GM21723 (cell line): Measurements from ENCODE around the gene SMIM1.
"Not testable (repeated sequence)": the region's sequence is repeated elsewhere in the genome, so short reads cannot be mapped to it uniquely, and the experiment has no call there.

Experiments used
- ATAC-seq: cut with Tn5 transposase; IDR thresholded peaks from one replicate; pipeline ENCODE4 v1.9.1; 2021; ENCODE audit warnings: mild to moderate bottlenecking, moderate library complexity; ENCODE audit not compliant: unreplicated experiment

The SMIM1 gene

DNA sequence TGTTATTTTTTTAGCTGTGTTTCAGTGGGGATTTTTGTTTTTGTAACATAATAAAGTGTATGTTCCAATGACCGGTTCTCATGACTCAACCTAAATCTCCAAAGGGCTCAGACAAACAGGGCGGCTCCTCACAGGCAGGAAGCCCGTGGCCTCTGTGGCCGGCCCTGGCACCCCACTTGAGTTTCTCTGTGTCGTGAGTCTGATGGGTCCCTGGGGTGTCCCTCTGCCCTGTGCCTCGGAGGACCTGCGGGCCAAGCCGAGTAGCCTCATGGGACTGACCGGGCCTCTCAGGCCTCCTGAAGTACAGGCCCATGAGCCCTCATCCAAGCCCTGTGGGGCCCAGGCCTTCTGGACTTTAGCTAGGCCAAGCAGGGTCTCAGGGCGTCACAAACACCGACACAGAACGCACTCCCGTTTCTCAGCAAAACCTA lies 36.4 kb upstream of the SMIM1 start:
- no peak for ATAC-seq

DNA sequence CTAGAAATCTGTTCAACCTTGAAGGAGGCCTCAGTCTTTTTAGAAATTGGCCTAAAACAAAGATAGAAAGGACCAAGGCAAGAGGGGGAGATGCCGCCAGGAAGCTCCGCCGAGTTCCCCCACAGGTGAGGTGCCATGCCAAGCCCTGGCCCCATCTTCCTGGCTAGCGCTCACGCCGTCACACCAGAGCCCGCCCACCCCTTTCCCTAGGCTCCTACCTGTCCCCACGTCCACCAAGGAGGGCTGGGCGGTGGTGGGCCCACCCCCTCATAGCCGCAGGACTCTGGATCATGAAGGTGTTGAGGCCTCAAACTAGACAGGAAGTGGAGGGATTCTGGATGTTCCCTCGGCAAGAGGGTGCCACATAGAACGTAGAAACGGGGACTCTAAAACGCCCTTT lies 35.8 kb upstream of the SMIM1 start:
- ATAC-seq: no peak

DNA sequence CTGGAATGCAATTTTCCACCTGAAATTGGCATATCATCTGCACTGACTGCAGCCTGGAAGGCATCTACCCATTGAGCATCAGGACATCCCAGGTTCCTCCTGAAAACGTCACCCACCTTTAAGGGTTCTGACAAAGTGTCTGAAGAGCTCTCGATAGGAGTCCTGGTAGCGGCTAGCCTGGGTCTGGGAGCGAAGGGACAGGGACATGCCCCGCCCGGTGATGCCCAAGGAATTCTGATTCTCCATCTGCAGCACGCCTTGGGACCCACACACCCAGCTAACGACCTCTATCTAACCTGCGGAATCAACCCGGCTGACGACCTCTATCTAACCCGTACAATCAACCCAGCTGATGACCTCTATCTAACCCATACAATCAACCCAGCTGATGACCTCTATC lies 33.6 kb upstream of the SMIM1 start:
- ATAC-seq: no peak

DNA sequence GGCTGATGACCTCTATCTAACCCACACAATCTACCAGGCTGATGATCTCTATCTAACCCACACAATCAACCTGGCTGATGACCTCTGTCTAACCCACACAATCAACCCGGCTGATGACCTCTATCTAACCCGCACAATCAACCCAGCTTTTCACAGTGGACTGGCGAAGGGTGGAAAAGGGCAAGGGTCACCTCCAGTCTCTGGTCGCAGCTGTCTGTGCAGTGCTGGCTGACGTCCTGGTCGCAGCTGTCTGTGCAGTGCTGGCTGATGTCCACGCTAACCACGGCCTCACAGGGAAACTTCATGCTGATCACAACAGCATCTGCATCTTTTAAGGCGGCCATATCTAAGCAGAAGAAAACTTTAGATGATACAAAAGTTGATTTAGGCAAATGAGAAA lies 32.5 kb upstream of the SMIM1 start:
- no peak for ATAC-seq

DNA sequence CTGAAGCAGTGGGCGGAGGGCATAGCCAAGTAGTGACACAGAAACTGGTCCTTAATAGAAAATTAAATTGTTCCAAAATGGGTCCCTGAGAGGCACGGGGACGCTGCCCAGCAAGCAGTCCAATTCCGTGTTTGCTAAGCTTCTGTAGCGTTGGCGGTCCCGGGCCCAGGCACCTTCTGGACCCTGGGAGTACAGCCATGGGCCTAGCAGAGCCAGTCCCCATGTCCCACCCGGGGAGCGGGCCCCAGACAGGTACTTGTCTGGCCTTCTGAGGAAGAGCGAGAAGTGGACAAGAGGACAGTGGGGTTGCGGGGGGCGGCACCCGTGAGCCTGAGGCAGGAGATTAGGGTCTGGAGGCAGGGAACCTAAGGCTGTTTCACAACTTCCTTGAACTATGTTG lies 31.8 kb upstream of the SMIM1 start:
- no peak for ATAC-seq

DNA sequence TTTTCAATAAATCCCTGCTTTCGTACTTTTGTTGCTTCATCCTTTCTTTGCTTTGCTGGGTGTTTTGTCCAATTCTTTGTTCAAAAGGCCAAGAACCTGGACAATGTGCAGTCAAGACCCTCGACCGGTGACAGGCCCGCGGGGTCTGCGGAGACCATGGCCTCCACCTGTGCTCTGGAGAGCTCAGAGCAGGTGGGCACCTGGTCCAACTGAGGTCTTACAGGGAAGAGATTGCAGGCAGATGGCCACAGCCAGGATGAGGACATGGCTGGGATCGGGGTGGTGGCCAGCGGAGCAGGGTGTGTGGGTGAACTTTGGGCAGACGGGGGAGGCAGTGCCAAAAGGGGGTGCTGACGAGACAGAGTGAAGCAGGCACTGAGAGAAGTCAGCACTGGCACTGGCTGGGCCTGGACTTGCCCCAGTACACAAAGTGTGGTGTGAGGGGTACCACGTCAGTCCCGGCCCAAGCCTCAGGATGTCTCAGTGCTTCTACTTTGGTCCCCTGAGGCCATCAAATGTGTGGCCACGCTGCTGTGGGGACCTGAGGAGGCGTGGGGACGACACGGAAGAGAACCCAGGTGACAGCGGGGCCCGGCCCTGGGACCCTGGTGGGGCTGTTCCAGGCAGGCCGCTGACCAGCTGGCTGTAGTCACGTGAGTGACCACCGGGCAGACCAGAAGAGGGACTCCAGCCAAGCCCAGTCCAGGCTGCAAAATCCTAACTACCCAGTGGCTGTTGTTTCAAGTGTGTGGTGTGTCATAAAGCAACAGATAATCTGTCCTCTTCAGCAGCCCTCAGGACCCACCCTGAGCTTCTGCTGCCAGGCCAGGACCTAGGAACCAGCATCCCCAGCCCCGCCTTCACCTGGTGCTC lies 30.7 kb upstream of the SMIM1 start:
- no peak for ATAC-seq

DNA sequence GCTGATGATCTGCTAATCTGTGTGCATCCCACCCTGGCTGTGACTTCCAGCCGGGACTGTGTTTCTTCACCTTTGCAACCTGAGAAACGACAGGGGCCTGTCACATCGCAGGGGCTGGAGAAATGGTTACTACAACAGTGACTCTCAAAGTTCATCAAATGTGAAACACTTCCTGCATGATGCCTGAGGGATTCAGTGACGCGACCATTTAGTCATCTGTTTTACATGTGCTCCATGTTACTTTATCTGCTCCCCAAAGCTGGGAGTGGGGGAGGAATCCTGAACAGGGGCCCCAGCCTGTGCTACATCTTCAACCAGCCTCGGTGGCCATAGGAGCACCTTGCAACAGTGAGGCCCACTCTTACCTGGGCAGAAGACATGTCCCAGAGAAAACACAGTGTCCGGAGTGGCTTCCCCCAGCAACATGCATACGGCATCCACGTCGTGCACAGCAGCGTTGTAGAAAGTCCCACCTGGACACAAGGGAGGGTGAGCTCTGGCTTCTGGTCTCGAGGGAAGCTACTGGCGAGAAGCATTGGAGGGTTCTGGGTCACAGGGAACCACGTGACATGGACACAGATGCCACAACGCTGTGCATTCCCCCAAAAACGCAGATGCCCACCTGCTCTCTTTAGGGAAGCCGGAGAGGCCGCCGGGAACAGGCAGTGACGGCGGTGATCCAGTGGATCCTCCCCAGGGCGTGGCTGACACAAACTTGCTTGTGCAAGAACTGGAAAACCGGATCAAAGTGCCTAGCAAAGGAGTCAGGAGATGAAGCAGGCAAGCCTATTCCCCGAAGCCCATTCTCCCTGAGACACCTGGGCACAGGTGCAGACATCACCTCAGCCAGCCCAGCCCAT lies 29.9 kb upstream of the SMIM1 start:
- no peak for ATAC-seq

DNA sequence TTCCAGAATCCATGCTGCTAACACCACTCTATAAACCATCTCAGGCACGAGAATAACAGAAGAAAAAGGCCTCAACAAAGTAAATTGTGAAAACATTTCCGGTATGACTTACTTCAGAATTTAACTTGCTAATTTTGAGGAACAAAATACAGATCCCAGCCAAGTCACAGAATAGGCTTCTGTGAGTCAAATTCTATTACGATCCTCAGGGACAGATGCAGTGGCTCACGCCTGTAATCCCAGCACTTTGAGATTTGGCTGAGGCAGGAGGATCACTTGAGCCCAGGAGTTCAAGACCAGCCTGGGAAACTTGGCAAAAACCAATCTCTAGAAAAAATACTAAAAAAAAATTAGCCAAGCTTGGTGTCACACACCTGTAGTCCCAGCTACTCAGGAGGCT lies 29.1 kb upstream of the SMIM1 start:
- no peak for ATAC-seq

DNA sequence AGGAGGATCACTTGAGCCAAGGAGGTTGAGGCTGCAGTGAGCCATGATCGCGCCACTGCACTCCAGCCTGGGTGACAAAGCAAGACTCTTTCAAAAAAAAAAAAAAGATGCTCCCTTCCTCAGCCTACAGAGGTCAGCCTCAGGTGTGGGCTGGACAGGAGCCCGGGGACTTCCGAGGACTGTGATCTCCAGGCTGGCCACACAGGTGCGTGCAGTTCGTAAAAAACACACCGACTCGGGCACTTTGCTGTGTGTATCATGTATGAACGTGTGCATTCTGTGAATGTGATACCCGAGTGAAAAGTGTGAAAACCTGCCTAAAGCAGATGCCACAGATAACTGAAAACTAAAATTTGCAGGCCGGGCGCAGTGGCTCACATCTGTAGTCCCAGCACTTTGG lies 28.7 kb upstream of the SMIM1 start:
- ATAC-seq: no peak

DNA sequence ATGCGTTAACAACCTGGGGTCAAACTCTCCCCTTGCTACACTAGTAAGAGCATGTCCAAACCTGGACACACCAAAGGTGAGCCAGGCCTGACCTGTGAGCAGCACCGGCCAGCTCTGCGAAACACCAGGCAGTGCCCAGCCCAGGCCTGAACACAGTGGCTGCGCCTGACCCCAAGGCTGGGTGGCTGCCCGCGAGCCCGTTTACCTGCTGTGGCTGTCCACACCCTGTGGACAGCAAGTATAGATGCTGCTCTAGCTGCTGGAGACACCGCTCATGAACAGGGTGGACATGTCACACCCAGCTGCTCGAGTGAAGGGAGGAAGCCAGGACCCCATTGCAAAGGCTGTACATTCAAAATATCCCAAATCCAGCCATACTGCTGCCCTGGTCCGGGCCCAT lies 27.9 kb upstream of the SMIM1 start:
- ATAC-seq: no peak

DNA sequence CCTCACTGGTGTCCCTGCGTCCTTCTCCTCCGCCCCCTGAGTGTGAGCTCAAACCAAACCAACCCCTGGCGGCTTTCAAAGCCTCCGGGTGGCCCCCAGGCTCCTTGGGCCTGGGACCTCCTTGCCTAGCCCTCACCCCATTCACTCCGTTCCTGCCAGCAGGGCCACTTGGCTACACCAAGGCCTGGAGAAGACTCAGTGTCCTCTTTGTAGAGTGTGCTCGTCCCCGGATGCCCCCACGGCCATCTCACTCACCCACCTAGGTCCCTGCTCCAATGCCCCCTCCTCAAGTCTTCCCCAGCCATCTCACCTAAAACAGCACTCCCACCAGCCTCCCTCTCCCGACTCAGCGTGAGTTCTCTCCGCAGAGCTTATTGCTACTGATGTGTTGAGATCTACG lies 27.5 kb upstream of the SMIM1 start:
- ATAC-seq: no peak

DNA sequence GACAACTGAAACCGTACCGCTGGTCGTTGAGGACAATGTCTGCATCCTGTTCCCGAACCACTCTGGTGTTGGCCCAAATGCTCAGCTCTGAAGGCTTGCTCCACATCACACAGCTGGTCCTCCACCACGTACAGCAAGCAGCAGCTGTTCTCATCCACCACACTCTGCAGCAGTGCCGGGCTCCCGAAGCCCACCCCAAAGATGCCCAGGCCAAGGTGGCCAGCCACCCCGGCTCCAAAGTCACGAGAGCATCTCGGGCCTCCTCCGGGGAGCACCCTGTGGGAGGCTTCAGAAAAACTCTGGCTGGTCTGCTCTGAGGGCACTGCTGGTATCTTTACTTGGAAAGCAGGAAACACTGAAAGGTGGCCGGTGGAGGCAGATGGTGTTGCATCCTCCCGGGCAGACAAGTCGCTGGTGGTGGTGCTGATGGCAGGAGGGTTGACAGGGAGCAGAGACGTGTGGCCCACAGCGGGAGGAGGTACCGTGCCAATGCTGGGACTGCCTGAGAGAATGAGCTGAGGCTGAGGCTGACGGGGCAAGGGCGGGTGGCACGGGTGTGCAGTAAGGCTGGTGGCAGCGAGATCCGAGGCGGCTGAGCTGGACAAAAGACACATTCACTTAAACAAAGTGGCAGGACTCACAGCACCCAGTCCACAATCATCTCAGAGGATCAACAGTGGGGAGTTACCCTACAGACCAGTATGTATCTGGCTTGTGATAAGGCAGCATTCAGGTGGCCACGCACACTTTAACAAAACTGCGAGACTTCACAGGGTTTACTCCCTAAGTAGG lies 26.8 kb upstream of the SMIM1 start:
- ATAC-seq: no peak

DNA sequence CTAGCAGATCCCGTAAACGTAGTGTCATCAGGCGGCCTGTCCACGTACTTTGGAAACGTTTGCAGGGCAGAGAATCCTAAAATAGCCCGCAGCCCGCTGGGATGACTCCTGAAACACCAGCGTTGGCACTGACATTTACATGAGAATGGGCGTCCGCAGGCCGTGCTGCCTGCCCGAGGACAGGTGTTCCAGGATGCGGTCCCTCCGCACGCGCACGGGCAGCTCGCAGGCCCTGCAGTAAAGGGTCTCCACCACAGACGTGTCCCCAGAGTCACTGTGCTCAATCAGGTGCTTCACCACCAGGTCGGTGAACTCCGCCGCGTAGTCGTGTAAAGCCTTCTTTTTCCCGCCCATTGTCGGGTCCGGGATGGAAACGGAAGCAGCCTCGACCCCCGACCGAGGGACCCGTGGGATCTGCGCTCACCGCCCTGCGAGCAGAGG lies 26.1 kb upstream of the SMIM1 start:
- peak; percentile 19 for ATAC-seq

DNA sequence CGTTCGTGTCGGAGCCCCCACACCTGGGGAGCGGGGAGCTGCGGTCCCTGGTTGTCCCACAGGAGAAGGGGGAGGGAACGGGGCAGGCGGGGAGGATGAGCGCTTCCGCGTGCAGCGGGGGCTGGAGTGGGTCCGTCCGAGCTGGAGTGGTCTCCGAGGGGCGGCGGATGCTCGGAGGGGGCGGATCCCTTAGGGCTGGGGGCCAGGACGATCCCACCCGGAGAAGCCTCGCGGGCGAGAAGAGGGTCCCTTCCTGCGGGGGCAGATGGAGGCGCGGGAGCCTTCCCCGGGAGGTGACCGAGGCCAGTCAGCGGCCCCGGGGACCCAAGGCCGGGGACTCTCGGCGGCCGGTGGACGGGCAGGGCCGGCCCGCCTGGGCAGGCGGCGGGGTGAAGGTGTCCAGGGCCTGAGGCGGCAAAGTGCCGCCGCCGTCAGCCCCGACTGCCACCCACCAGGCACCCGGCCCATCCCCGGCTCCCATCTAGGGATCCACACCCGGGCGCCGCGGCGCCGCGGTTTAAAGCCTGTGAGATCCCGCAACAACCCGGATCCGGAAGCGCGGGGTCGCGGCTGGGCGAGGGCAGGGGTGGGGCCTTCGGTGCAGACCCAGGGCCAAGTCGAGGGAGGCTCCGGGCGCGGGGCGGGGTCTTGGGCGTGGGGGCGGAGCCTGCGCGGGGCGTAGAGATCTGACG lies 25.6 kb upstream of the SMIM1 start:
- ATAC-seq: peak; percentile 75

DNA sequence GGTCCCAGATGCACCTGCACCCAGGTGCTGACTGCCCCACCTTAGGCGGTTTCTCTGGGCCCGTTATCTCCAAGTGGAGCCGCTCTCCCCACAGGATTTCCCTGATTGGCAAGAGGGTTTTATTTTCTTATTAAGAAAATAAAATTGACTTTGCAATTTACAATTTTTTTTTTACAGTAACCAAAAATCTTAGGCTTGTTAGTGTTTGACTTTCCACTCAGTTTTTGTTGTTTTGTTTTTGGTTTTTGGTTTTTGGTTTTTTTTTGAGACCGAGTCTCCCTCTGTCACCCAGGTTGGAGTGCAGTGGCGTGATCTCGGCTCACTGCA lies 25.1 kb upstream of the SMIM1 start:
- ATAC-seq: no peak

DNA sequence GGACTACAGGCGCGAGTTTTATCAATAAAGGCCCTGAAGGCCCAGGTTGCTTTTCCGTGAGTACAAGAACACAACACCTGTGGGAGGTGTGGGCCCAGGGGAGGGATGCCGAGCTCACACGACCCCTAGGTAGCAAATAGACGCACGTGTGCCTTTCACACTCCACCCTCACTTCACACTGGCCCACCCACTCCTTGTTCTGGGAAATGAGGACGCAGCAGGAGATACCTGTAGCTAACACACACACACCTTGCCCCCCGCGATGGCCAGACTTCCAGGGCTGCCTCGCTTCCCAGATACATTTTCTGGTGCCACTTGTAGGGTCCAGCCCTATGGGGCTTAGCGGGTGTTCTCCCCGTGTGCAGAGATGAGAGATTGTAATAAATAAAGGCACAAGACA lies 24.6 kb upstream of the SMIM1 start:
- no peak for ATAC-seq

DNA sequence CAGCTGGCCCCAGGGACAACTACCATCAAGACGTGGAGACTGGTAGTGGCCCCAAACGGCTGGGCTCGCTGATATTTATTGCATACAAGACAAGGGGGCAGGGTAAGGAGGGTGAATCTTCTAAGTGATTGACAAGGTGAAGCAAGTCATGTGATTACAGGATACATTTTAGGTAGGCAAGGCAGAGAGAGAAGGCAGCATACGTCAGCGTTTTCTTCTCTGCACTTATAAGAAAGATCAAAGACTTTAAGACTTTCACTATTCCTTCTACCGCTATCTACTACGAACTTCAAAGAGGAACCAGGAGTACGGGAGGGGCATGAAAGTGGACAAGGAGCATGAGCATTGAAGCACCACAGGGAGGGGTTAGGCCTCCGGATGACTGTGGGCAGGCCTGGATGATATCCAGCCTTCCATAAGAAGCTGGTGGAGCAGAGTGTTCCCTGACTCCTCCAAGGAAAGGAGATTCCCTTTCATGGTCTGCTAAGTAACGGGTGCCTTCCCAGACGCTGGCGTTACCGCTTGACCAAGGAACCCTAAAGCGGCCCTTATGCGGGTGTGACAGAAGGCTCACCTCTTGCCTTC lies 24.1 kb upstream of the SMIM1 start:
- ATAC-seq: not testable (repeated sequence)

DNA sequence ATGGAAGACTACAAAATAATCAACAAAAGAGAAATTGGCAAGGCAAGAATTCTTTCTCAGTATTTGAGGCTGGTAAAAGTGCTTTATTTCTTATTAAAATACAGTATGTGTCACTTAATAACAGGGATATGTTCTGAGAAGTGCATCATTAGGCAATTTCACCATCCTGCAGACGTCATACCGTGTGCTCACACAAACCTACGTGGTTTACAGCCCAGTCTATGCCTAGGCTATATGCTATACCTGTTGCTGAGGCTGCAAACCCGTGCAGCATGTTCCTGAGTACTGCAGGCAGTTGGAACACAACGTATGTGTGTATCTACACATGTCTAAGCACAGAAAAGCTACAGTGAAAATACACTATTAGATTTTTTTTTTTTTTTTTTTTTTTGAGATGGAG lies 23.0 kb upstream of the SMIM1 start:
- ATAC-seq: no peak

DNA sequence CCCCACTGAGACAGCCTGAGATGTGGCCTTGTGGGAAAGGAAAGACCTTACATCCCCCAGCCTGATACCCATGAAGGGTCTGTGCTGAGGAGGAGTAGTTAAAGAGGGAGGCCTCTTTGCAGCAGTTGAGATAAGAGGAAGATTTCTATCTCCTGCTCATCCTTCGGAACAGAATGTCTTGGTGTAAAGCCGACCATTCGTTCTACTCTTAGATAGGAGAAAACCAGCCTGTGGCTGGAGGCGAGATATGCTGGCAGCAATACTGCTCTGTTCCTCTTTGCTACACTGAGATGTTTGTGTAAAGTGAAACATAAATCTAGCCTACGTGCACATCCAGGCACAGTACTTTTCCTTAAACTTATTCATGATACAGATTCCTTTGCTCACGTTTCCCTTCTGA lies 21.8 kb upstream of the SMIM1 start:
- no peak for ATAC-seq

DNA sequence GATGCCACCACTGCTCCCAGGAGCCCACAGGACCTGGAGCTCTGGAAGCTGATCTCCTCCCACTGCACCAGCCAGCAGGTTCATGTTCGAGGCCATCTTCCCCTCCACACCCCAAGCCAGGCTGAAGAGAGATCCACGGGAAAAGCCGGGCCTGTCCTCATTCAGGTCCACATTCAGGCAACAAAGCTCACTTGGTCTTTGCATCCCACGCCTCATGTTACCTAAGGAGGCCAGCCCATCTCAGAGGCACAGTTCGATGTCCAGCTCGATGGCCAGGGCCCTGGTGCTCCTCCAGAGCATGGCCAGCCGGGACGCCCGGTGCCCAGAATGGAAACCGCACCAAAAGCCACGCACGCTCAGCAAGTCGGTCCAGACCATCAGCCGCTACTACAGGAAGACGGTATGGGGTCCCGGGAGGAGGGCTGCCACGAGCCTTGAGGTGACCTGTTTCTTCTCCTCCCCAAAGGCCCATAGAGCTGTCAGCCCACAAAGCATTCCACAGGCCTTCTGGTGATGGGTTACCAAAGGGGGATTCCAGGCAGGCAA lies 20.1 kb upstream of the SMIM1 start, which contains the start of gene CCDC27:
Gene CCDC27 (plus strand): TSS at position 51 of the 546 bp plus-strand sequence. CDS start 32 bp downstream, at position 83.
- no peak for ATAC-seq
